ENCODE measurements around the gene KRTAP5-3.

Gene KRTAP5-3

DNA sequence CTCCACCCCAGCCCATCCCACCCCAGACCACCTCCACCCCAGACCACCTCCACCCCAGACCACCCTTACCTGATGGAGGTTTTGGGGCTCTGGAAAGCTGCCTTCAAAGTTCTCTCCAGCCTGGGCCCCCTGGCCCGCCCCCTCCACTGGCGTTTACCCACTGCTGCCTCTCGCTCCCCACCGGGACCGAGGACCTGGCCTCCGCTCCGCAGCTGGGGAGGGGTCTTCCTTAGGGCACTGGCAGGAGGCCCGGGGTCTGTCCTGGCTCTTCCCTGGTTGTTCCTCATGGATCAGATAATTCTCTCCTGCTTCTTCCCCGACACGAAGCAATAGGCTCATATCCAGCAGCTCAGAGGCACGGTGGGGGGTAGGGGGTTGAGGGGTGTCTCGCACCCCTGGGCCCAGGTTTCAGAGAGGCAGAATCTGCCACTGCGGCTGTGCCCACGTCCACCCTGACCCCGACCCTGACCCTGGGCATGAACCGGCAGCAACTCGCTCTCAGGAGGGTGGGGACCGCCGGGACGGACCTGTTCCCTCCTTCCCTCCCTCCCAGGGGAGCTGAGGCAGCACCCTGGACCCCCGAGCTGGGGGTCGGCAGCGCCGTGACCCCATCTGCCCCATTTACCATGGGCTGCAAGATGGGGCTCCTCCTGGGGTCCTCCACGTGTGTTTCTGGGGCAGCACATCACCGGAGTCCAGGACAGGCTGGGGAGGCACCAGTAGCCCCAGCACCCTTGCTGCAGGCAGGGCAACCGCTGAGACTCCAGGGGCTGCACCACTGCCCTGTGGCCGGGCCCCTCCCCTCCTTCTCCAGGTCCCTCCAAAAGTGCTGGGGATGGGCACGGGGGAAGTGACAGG lies 34.3 kb upstream of the KRTAP5-3 start:
- DNase-seq (ENCODE audit: low spot score), result no peak

DNA sequence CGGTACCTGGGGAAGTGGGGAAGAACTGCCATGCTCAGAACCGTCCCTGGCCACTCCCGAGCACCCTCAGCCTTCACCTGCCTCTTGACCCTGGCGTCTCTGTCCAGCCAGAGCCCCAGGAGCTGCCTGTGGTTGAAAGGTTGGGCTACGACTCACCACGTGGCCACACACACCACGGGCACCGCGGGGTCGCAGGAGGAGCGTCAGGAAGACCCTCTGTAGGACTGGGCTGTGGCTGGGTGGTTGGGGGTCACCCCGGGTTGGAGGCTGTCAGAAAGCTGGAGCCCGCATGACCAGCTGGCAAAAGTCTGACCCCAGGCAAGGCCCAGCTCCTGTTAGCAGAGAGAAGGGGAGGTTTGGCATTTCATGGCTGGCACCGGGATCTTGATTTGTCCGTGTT lies 32.8 kb upstream of the KRTAP5-3 start:
- no peak for DNase-seq (ENCODE audit: low spot score)

DNA sequence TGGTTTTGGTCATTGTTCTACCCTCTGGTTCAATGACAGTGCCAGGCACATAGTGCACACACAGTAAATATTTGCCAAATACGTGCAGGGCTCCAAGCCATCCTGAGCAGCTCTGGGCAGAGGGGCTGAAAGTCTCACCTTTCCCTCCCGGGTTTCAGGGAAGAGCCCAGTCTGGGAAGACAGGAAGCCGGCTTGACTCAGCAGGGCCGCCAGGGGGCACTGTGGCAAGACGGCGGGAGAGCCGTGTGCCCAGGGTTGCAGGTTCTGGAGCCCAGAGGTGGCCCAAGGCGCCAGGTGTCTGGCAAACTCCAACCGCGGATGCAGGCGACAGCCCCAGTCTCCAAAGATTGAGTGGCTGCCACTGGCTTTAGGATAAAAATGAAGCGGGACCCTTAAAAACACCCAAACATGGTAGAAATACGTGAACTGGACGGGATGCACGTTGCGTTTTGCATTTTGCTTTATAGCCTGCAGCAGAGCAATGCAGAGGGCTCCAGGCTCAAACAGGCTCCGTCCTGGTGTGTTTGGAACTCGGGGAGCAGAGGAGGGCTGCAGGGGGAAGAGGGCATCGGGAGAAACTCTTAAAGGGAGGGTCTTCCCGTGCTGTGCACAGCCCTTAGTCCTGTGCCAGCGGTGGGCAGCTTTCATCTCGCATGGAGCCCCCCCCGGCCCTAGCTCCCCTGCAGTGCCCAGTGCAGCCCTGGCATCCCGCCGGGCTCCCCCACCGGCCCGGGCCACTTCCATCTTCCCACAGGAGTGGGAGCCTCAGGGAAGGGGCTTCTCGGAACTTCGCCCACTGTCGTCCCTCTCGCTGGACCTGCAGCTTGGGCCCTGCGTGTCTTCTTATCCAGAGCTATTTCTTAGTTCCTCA lies 32.0 kb upstream of the KRTAP5-3 start:
- peak; percentile 16 for DNase-seq (ENCODE audit: low spot score)

DNA sequence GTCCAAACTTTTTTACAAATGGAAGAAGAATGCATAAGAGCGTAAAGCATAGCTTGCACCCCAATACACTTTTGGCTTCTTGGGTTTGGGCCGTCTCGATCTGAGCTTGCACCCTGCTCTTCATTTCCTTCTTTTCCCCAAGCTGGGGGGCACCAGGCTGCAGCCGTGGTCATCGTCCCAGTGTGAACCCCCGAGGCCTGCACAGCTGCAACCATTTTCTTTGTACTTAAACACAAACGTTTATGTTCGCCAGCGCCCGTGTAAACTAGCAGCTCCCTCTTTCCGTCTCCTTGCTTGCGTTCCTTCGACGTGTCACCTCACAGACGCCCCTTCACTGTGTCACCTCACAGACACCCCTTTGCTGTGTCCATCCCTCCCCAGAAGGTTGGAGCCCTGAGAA lies 31.4 kb upstream of the KRTAP5-3 start:
- DNase-seq (ENCODE audit: low spot score), result no peak

DNA sequence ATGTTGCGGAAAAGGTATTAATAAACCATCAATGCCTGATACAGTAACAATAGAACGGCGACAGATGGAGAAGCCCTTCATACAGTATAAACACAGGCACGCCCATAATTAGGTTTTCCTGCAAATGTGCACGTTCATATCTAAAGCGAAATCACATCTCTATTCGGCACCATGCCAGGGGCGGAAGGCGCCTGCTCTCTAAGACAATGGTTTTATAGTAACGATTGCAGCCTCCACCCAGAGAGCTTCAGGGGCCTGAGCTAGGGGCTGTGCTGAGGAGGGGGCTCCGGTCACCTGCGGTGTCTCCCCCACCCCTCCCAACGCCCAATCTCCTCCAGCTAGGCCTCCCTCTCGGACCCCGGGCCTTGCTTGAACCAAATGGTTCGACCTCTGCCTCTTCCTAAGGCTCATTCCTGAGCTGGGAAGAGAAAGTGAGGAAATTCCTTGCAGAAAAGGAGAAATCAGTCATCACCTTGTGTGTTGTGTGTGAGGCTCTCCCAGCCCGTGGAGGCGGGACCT lies 30.9 kb upstream of the KRTAP5-3 start:
- no peak for DNase-seq (ENCODE audit: low spot score)

DNA sequence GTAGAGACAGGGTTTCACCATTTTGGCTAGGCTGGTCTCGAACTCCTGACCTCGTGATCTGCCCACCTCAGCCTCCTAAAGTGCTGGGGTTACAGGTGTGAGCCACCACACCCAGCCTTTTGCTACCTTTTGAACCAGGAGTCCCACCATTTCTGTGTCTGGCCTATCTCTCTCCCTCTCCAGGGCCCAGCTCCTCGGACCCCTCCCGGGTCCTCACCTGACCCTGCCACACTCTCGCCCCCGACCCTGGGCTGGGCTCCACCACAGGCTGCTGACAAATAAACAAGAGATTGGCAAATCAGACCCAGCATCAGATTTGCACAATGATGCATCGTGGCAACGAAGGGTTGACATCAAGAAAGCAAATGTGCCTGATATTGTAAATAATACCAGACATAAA lies 30.1 kb upstream of the KRTAP5-3 start:
- no peak for DNase-seq (ENCODE audit: low spot score)

DNA sequence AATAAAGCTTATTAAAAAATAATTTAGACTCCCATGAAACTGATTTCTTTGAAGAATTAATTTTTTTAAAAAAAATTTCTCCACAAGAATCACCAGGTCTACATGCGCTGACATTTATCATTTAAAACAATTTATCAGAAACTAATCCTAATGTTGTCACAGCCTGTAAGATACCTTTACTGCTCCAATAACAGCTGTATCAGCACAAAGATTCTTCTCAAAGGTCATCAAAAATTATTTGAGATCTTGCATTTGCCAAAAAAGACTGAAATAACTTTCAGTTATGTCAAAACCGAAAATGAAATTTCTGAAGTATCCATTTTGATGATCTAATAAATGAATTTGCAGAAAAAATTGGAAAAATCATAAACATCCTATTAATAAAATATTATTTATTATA lies 29.4 kb upstream of the KRTAP5-3 start:
- no peak for DNase-seq (ENCODE audit: low spot score)

DNA sequence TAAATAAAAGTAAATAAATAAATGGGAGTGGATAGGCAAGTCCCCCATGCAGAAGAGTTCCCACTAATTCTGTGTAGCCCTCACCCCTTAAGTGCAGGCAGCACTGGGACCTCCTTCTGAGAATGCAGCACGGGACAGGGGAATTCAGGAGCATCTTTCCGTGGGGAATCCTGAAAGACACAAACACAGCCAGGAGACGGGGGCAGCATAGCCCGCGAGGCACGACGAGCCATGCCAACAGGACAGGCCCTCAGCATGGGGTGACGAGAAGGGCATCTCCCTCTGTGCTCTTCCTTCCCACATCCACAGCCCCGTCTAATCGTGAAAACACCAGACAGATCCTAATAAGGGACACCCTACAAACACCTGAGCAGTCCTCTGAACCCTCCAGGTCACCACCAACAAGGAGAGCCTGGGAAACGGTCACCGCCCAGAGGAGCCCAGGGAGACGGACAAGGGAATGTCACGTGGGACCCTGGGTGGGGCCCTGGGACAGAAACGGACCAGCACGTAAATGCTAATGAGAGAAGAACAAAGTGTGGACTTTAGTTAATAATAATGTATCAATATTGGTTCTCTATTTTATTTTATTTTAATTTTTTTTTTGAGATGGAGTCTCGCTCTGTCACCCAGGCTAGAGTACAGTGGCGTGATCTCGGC lies 28.2 kb upstream of the KRTAP5-3 start:
- DNase-seq (ENCODE audit: low spot score), result no peak

DNA sequence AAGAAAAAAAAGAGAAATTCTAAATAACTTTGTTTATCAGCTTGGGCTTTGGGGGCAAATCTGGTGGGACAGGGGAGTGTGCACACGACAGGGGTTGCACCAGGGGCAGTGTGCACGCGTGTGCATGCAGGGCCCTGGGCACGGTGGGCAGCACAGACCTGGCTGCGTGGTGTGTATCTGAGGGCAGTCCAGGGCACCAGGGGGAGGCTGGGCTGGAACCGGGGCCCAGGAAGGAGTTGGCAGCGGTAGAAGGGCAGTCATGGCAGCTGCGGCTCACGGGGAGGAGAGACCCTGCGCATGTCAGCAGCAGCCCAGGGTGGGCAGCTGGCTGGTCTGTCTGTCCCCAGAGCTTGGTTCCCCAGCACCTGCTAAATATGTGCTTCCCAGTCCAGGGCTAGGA lies 25.6 kb upstream of the KRTAP5-3 start:
- no peak for DNase-seq (ENCODE audit: low spot score)

DNA sequence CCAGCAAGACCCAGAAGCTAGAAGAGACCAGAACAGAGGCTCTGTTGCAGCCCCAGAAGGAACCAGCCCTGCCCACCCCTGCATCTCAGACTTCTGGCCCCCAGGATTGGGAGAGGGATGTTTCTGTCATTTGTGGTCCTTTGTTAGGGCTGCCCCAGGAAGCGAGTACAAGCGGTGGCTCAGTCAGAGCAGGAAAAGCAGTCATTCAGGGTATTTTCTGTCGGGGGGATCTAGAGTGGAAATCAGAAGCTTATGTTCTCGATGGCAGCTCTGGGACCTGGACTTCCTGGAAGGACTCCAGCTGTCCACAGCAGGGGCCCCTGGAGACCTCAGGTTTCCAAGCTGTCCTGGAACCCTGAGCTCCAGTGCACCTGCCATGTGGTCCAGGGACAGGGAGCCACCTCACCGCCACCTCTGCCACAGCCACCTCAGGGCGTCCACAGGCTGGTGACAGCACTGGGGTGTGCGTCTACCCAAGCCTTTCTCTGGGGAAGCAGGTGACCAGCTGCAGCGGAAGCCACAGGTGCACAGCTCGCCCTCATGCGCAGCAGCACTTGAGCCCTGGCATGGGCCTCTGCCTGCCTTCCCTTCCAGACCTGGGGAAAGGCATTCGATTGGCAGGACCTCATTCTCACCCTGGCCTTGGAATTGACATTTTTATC lies 23.9 kb upstream of the KRTAP5-3 start:
- no peak for DNase-seq (ENCODE audit: low spot score)

DNA sequence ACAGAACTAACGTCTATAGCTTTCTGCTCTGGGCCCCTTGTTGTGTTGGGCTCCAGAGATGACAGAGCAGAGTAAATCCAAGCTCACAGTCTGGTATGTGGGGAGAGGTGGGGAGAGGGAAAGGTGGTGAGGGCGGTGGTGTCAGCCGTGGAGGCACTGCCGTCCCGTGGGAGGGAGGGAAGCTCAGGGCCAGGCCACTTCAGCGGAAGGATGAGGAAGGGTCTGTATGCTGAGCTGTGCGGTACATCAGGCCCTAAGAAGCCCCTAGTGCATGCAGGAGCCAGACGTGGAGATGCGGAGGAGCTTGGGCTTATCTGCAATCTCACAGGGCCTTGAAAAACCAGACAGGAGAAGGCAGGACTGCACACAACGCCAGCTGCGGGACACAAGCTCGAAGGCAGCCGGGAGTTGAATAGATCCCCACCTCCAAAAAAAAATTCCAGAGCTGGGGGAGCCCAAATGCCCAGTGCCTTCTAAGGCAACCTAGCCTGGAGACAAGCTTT lies 22.9 kb upstream of the KRTAP5-3 start:
- DNase-seq (ENCODE audit: low spot score), result no peak

DNA sequence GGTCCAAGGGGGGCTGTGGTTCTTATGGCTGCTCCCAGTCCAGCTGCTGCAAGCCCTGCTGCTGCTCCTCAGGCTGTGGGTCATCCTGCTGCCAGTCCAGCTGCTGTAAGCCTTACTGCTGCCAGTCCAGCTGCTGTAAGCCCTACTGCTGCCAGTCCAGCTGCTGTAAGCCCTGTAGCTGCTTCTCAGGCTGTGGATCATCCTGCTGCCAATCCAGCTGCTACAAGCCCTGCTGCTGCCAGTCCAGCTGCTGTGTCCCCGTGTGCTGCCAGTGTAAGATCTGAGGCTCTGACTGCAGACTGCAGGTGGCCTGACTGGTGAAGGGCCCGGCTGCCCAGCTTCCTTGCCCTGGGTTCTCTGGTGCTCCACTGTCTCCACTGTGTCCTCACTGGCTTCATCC lies 22.0 kb upstream of the KRTAP5-3 start:
- no peak for DNase-seq (ENCODE audit: low spot score)

DNA sequence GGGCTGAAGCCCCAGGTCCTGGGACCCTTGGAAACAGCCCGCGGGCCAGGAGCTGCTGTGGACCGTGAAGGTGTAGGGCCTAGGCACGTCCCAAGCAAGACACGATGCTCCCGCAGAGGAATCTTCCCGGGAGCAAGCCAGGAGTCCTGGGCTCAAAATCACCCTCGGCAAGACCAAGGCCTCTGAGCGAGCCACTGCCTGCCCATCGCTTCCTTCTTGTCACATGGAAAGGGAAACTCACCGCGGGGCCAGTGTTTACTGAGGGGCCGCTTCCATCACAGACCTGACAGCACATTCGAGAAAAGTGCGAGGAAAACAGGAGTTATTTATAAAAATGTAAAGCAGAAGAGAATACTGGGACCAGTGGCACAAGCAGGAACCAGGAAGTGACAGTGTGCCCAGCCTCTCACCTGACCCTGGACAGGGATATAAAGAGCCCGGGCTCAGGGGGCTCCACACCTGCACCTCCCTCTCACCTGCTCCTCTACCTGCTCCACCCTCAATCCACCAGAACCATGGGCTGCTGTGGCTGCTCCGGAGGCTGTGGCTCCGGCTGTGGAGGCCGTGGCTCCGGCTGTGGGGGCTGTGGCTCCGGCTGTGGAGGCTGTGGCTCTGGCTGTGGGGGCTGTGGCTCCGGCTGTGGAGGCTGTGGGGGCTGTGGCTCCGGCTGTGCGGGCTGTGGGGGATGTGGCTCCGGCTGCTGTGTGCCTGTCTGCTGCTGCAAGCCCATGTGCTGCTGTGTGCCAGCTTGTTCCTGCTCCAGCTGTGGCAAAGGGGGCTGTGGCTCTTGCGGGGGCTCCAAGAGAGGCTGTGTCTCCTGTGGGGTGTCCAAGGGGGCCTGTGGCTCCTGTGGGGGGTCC lies 21.3 kb upstream of the KRTAP5-3 start, which contains the start of gene KRTAP5-5:
KRTAP5-5 (plus strand) TSS at position 450 of the 860 bp plus-strand sequence; CDS start at position 516, 66 bp downstream.
- DNase-seq (ENCODE audit: low spot score), result no peak

DNA sequence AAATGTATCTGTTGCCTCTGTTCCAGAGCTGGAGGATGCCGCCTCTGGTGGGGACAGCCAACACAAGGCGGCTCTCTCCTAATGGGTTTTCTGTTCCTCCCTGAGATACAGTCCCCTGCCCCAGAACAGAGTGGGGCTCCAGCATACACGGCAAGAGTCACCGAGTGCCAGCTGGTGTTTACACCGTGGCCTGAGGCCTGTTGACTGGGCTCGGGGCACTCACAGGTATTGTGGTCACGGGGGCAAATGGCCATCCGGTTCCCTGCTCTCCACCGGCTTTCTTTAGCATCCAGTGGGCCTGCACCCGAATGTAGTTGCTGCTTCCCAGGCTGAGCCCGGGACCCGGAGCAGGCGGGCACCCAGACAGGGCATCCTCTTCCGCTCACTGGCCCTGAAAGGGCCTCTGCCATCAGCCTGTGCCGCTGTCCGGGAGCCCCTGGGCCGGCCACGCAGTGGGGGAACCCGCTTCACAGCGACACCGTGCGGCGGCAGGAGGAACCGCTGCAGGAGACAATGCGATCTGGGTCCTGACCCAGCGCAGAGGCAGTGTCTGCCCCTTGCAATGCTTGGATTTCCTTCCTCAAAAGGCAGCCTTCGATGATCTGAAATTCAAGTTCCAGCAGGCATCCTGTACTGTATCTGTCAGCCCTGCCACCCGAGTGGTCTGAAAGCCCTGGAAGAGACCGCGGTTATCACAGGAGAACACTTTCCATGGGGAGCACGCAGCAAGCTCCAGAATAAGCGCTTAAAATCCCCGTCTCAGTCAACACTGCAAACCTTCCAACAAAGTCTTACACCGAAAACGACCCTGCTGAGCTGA lies 20.5 kb upstream of the KRTAP5-3 start:
- peak; percentile 52 for DNase-seq (ENCODE audit: low spot score)

DNA sequence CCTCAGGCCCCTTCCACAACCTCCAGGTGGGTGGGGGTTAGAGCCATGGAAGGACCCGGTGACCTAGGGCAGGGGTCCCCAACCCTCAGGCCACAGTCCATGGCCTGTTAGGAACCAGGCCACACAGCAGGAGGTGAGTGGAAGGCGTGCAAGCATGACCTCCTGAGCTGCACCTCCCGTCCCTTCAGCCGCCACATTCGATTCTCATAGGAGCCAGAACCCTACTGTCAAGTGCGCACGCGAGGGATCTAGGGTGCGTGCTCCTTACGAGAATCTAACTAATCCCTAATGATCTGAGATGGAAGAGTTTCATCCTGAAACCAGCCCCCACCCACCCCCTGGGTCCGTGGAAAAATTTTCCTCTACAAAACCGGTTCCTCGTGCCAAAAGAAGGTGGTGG lies 17.3 kb upstream of the KRTAP5-3 start:
- DNase-seq (ENCODE audit: low spot score), result no peak

DNA sequence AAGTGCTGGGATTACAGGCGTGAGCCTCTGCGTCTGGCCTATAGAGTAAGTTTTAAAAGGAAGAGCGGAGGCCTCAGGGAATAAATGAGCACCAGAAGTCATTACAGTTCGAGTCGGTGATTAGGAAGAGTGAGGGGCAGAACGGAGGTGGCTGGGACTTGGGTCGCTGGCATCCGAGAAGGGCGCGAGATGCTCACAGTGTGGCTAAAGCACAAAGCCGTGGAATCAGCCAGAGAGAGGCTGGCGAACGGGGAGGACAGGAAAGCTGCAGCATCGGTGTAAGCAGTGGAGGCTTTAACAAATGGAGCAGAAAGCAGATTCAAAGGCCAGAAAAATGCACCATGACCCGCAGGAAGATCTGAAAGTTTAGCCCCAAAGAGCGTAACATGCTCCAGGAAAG lies 16.4 kb upstream of the KRTAP5-3 start:
- DNase-seq (ENCODE audit: low spot score), result no peak

DNA sequence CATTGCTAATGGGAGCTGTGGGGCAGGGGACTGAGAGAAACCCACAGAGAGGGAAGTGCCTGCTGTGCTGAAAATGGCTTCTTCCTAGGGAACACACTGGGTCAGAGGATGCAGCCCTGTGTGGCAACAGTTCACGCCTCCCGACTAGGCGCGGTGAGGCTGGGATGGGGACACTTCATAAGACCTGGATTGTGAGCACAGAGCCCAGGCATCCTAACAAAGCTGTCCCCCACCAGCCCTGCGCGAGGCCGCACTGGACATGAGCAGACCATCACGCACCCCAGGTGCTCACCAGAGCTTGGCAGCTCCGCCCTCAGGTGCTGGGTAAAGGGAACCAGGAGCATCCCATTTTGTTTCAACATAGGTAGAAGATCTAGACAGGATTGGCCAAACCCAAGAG lies 15.5 kb upstream of the KRTAP5-3 start:
- DNase-seq (ENCODE audit: low spot score), result no peak

DNA sequence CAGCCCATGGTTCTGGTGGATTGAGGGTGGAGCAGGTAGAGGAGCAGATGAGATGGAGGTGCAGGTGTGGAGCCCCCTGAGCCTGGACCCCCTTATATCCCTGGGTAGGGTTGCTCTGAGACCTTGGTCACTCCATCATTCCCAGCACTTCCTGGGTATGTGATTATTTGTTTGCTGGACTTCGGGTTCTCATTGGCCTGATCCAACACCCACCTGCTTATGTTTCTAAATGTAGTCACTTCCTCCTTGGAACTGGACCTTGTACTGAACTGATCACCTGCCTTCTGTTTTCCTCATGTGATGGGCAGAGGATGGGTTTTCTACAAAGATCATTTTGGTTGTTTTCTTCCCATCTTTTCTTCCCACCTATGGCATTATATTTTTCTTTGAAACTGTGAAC lies 13.8 kb upstream of the KRTAP5-3 start, which contains the start of gene KRTAP5-4:
KRTAP5-4 (minus strand) TSS at position 53 of the 400 bp plus-strand sequence; CDS start at position 8, 45 bp downstream.
- DNase-seq (ENCODE audit: low spot score), result no peak

DNA sequence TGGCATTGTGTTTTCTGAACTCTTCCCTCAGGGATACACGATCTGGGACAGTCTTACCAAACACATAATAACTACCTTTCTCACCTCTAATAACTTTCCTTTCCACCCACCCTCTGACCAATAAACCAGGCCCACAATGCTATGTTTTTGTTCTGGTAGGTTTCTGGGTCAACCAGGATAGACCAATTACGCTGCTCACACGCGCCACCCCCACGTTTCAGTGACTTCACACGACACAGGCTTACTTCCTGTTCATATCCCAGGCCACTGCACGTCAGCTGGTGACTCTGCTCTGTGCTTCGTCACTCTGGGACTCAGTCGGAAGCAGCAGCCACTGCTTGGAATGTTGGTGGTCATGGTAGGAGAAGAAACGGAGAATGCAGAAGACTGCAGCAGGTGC lies 11.2 kb upstream of the KRTAP5-3 start:
- DNase-seq (ENCODE audit: low spot score), result no peak

DNA sequence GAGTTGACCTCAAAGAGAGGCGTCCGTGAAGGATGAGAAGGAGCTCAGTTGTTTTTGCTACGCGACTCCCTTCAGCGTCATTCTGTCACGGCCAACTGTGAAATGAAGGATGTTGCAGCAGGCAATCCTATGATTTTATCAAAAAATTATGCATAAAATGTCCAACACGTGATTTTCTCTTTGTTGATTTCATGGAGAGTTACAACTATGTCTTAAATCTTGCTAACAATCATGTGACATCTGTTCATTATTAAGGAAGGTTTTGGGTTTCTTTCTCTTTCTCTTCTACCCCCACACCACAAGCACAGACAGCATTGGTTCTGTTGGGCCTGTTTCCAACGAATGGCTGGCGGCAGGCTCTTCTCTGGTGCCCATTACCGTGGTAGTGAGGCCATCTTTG lies 10.0 kb upstream of the KRTAP5-3 start:
- no peak for DNase-seq (ENCODE audit: low spot score)
